GM12873 (cell line): ENCODE results near the gene GGT7.

Experiments used
- TF ChIP-seq, protein P1 (sequence below): IDR thresholded peaks from 2 replicates; pipeline ENCODE4 v1.5.1; 2012; ENCODE audit warnings: low read depth, mild to moderate bottlenecking, moderate library complexity, low read length, control low read depth; ENCODE audit not compliant: insufficient read depth; ENCODE audit errors: missing control alignments

GGT7 gene

GRCh38 chr20:34888468-34888867 lies 15.8 kb upstream of the GGT7 start:
- TF ChIP-seq, protein P1, sequence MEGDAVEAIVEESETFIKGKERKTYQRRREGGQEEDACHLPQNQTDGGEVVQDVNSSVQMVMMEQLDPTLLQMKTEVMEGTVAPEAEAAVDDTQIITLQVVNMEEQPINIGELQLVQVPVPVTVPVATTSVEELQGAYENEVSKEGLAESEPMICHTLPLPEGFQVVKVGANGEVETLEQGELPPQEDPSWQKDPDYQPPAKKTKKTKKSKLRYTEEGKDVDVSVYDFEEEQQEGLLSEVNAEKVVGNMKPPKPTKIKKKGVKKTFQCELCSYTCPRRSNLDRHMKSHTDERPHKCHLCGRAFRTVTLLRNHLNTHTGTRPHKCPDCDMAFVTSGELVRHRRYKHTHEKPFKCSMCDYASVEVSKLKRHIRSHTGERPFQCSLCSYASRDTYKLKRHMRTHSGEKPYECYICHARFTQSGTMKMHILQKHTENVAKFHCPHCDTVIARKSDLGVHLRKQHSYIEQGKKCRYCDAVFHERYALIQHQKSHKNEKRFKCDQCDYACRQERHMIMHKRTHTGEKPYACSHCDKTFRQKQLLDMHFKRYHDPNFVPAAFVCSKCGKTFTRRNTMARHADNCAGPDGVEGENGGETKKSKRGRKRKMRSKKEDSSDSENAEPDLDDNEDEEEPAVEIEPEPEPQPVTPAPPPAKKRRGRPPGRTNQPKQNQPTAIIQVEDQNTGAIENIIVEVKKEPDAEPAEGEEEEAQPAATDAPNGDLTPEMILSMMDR = no peak

GRCh38 chr20:34887023-34887422 lies 14.4 kb upstream of the GGT7 start:
- TF ChIP-seq, protein P1 = no peak

DNA sequence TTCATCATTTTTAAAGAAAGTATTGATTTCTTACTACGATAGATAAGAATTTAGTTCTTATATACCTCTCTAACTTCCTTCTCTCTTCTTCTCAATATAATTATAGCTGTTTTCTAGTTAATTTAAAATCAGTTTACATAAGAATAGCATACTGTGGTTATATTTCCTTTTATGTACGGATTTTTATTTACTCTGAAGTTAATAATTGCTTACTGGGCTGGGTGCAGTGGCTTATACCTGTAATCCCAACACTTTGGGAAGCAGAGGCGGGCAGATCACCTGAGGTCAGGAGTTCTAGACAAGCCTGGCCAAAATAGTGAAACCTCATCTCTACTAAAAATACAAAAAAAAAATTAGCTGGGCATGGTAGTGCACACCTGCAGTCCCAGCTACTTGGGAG lies 13.5 kb upstream of the GGT7 start:
- TF ChIP-seq, protein P1 = no peak

DNA sequence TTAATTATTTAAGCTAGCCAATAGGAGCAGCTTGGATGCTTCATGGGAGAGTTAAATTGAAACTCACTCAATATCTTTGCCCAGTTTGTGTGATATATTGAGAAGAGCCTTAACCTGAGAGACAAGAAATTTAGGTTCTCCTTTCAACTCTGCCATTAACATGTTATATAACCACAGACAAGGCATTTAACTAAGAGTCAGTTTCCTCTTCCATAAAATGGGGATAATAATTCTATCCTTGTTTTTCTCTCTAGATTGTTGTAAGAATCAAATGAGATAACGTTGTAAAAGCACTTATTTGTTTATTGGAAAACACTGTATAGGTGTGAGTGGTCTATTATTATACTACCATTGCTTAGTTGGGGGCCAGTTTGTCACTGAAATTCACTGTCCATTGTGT lies 11.6 kb upstream of the GGT7 start:
- TF ChIP-seq, protein P1 = no peak

GRCh38 chr20:34883809-34884208 lies 11.2 kb upstream of the GGT7 start:
- TF ChIP-seq, protein P1 = no peak

- TF ChIP-seq, protein P1 = no peak
These were observed 10.5 kb upstream of the GGT7 start for GRCh38 chr20:34883087-34883688.

DNA sequence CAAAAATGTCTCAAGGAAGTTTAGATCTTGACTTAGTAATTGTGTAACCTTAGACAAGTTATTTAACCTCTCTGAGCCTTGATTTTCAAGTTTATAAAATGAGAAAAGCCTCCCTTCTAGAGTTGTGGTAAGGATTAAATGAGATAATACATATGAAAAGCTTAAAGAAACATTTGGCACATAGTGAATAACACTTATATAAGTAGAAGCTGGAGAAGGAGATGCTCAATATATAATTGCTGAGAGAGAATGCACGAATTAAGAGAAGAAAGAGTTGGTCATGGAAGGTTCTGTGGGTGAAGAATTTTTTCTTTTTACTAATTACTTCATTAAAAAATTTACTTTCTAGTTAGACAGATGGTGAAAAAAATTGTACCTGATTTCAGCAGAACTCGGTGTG lies 9.0 kb upstream of the GGT7 start:
- TF ChIP-seq, protein P1 = no peak
